Prostate gland (tissue), 2 donors: ENCODE measurements around the gene ZMIZ1.

Source experiments
- CTCF ChIP-seq, 4 experiments: fragments of 200-600 bp in 2 of 4; fragments of 450-650 bp in 2 of 4; sonication (generic) in 2 of 4; IDR thresholded peaks; 1 replicate in 3 of 4; 2 replicates in 1 of 4; pipeline ENCODE4 v1.5.1; 2016 to 2019; ENCODE audit warnings: antibody characterized with exemption in 4 of 4, mild to moderate bottlenecking in 2 of 4, moderate library complexity in 2 of 4
- POLR2A ChIP-seq: fragments of 450-650 bp; IDR thresholded peaks from one replicate; pipeline ENCODE4 v1.6.1; 2016; ENCODE audit warnings: antibody characterized with exemption, mild to moderate bottlenecking

DNA sequence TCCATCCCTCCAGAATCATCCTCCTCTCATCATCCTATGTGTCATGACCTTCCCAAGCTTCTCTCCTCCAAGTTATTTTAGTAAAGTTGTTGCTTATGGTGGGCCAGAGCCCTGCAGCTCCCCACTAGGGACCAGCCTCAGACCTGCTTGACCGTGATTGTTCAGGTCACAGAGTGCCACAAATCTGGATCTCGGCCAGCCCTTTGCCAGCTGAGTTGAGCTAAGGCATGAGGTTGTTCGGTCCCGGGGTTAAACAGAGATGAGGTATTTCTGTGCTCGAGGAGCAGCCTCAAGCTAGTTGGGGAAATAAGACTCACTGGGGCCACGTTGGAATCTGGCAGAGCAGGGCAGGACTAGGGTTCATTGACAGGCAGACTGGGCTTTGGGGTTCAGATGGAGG, 212.2 kb downstream of the ZMIZ1 start:
- TF ChIP-seq POLR2A = no peak
- TF ChIP-seq CTCF (IDR thresholded peaks at IDR 0.05) = no peak
